Left kidney (tissue), 1 donor: ENCODE measurements around the gene FRRS1L. TPM values are rescaled to one million over a fixed set of nuclear protein-coding genes. Genes with fewer than 3 reads are reported as not detected.

Experiments used
- polyA plus RNA-seq: library from polyadenylated mRNA; unstranded; fragments of 120-200 nt; gene quantifications from one replicate; pipeline ENCODE4 v1.2.1, GENCODE V29; 2013; ENCODE audit not compliant: insufficient read length

Gene FRRS1L
- polyA plus RNA-seq, 1 donor: 2.3 TPM

Other genes with a start within 250 kb of the FRRS1L start
- gene ELP1, start 233.1 kb downstream of the FRRS1L start, polyA plus RNA-seq: 52.3 TPM
- gene ABITRAM, start 232.8 kb downstream of the FRRS1L start, polyA plus RNA-seq: 37.7 TPM
- gene CTNNAL1, start 153.8 kb downstream of the FRRS1L start, polyA plus RNA-seq: 61.7 TPM
- 77.1 TPM for gene TMEM245, start 47.3 kb downstream of the FRRS1L start, polyA plus RNA-seq
- gene EPB41L4B, start 153.8 kb upstream of the FRRS1L start, polyA plus RNA-seq: 17.4 TPM